Measurements from ENCODE around the gene SLCO1C1. TPM values are rescaled to one million over a fixed set of nuclear protein-coding genes. Genes with fewer than 3 reads are reported as not detected.

SLCO1C1 gene
- total RNA-seq, 1 experiment from 2014 or later = not detected

DNA sequence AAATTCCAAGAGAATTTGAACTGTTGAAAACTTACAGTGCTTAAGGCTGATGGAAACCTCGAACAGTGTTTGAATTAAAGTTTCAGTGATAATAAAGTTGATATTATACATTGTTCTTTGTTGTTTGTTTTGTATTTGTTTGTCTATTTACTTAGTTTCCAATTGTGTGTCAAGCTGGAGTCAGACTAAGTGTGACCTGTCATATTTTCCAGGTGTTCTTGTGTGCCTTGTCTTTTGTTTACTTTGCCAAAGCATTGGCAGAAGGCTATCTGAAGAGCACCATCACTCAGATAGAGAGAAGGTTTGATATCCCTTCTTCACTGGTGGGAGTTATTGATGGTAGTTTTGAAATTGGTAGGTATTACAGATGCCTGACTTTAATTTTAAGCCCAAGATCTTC, 6.0 kb downstream of the SLCO1C1 start:
- H3K36me3 ChIP-seq (ENCODE audit: control insufficient read depth in 1 of 2, insufficient read depth in 2 of 2, low read length in 2 of 2) = no peaks in the 10 kb centered on the region
- no peak overlapping the region for H3K4me2 ChIP-seq (ENCODE audit: low read length)
- no peaks in the 10 kb centered on the region for H4K20me1 ChIP-seq (ENCODE audit: insufficient read depth)
- POLR2A ChIA-PET = no interaction called here
- ATAC-seq = no peak
- H3K27me3 ChIP-seq (ENCODE audit: insufficient read depth, low read length) = no peaks in the 10 kb centered on the region
- DNase-seq (ENCODE audit: low read depth, low spot score) = no peak
- H3K4me3 ChIP-seq (replicated peaks in 1 of 2; ENCODE audit: low read depth in 1 of 2, low read length in 2 of 2) = no peak overlapping the region
- no peaks in the 10 kb centered on the region for H3K9me2 ChIP-seq (ENCODE audit: insufficient read depth)
- no peaks in the 10 kb centered on the region for H3K9me3 ChIP-seq (ENCODE audit: control insufficient read depth in 1 of 2, insufficient read depth in 1 of 2, low read depth in 1 of 2, low read length in 2 of 2)
- RAD21 ChIA-PET (ENCODE audit: low non-redundant PET in 1 of 2, low total read pairs in 2 of 2, uncharacterized antibody in 2 of 2, unreplicated experiment in 2 of 2) = no interaction called here
- TF ChIP-seq ELF1 (IDR thresholded peaks at IDR 0.05; ENCODE audit: borderline replicate concordance, low read depth) (no peak), CEBPB (IDR thresholded peaks at IDR 0.05; ENCODE audit: low read depth) (no peak), SP1 (IDR thresholded peaks at IDR 0.05; ENCODE audit: low read depth) (no peak), EGR1 (IDR thresholded peaks at IDR 0.05; ENCODE audit: low read depth) (no peak), ATF3 (IDR thresholded peaks at IDR 0.05) (no peak), SRF (IDR thresholded peaks at IDR 0.05; ENCODE audit: low read depth) (no peak), CTCF (IDR thresholded peaks at IDR 0.05 in 2 of 3, conservative IDR thresholded peaks at IDR 0.05 in 1 of 3; ENCODE audit: borderline replicate concordance in 1 of 3, insufficient read depth in 1 of 3, low read depth in 2 of 3, low read length in 2 of 3) (no peak), POLR2A (IDR thresholded peaks at IDR 0.05; ENCODE audit: borderline replicate concordance, extremely low read depth, insufficient read depth, insufficient read length) (no peak), YY1 (IDR thresholded peaks at IDR 0.05; ENCODE audit: extremely low read depth, insufficient replicate concordance, low read depth, low read length) (no peak), ZNF274 (IDR thresholded peaks at IDR 0.05; ENCODE audit: low read depth, low read length) (no peak), SIN3A (IDR thresholded peaks at IDR 0.05; ENCODE audit: low read depth) (no peak), JUND (IDR thresholded peaks at IDR 0.05) (no peak), MAX (IDR thresholded peaks at IDR 0.05) (no peak), CBX3 (IDR thresholded peaks at IDR 0.05; ENCODE audit: low read depth) (no peak)
- TF ChIP-seq, protein P1, sequence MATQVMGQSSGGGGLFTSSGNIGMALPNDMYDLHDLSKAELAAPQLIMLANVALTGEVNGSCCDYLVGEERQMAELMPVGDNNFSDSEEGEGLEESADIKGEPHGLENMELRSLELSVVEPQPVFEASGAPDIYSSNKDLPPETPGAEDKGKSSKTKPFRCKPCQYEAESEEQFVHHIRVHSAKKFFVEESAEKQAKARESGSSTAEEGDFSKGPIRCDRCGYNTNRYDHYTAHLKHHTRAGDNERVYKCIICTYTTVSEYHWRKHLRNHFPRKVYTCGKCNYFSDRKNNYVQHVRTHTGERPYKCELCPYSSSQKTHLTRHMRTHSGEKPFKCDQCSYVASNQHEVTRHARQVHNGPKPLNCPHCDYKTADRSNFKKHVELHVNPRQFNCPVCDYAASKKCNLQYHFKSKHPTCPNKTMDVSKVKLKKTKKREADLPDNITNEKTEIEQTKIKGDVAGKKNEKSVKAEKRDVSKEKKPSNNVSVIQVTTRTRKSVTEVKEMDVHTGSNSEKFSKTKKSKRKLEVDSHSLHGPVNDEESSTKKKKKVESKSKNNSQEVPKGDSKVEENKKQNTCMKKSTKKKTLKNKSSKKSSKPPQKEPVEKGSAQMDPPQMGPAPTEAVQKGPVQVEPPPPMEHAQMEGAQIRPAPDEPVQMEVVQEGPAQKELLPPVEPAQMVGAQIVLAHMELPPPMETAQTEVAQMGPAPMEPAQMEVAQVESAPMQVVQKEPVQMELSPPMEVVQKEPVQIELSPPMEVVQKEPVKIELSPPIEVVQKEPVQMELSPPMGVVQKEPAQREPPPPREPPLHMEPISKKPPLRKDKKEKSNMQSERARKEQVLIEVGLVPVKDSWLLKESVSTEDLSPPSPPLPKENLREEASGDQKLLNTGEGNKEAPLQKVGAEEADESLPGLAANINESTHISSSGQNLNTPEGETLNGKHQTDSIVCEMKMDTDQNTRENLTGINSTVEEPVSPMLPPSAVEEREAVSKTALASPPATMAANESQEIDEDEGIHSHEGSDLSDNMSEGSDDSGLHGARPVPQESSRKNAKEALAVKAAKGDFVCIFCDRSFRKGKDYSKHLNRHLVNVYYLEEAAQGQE (IDR thresholded peaks at IDR 0.05; ENCODE audit: low read depth) = no peak
- TF ChIP-seq, protein P2, sequence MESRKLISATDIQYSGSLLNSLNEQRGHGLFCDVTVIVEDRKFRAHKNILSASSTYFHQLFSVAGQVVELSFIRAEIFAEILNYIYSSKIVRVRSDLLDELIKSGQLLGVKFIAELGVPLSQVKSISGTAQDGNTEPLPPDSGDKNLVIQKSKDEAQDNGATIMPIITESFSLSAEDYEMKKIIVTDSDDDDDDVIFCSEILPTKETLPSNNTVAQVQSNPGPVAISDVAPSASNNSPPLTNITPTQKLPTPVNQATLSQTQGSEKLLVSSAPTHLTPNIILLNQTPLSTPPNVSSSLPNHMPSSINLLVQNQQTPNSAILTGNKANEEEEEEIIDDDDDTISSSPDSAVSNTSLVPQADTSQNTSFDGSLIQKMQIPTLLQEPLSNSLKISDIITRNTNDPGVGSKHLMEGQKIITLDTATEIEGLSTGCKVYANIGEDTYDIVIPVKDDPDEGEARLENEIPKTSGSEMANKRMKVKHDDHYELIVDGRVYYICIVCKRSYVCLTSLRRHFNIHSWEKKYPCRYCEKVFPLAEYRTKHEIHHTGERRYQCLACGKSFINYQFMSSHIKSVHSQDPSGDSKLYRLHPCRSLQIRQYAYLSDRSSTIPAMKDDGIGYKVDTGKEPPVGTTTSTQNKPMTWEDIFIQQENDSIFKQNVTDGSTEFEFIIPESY (IDR thresholded peaks at IDR 0.05; ENCODE audit: extremely low read depth, insufficient replicate concordance, low read length) = no peak
- BruUV-seq (replicated peaks) = no TSS peak
- no peak overlapping the region for H3K9ac ChIP-seq (ENCODE audit: low read length)
- H3K4me1 ChIP-seq (ENCODE audit: control insufficient read depth in 1 of 2, insufficient read depth in 2 of 2, low read length in 2 of 2) = no peaks in the 10 kb centered on the region
- H3K27ac ChIP-seq (ENCODE audit: low read depth, low read length) = no peak overlapping the region
- CTCF ChIA-PET = no interaction called here
- H3K79me2 ChIP-seq (ENCODE audit: insufficient read depth, low read length) = no peaks in the 10 kb centered on the region
- intact Hi-C loops (cut with micrococcal nuclease) = no loop called here
- H2AFZ ChIP-seq (ENCODE audit: low read depth, low read length, poor library complexity, severe bottlenecking) = no peak overlapping the region

Measured in HCT116 (cell line).